Endothelial cell of umbilical vein (primary cell): ENCODE data around the gene MUC5AC.

Source experiments
- EZH2 ChIP-seq: IDR thresholded peaks from 2 replicates; pipeline ENCODE4 v1.6.1; 2012; ENCODE audit warnings: borderline replicate concordance, low read depth, mild to moderate bottlenecking, moderate library complexity, low read length, inconsistent platforms; ENCODE audit not compliant: severe bottlenecking
- FOS ChIP-seq: IDR thresholded peaks from 2 replicates; pipeline ENCODE4 v1.6.1; 2011; ENCODE audit warnings: mild to moderate bottlenecking, low read length, moderate library complexity, borderline replicate concordance; ENCODE audit not compliant: insufficient read depth
- POLR2A ChIP-seq: IDR thresholded peaks from 2 replicates; pipeline ENCODE4 v1.6.1; 2012; ENCODE audit warnings: low read depth, mild to moderate bottlenecking, control low read depth, low read length
- POLR2AphosphoS5 ChIP-seq: IDR thresholded peaks from 2 replicates; pipeline ENCODE4 v1.6.1; 2012; ENCODE audit warnings: low read depth, mild to moderate bottlenecking, control low read depth, low read length, moderate library complexity; ENCODE audit not compliant: insufficient read depth
- TF ChIP-seq, protein P1 (sequence below), 2 donors: IDR thresholded peaks; 1 replicate in 1 of 2; 2 replicates in 1 of 2; pipeline ENCODE4 v1.5.1; 2011; ENCODE audit warnings: low read length in 2 of 2, mild to moderate bottlenecking in 2 of 2, moderate library complexity in 2 of 2, control low read depth in 1 of 2, inconsistent platforms in 1 of 2, low read depth in 1 of 2; ENCODE audit not compliant: insufficient read depth in 1 of 2; ENCODE audit errors: extremely low read depth in 1 of 2

DNA sequence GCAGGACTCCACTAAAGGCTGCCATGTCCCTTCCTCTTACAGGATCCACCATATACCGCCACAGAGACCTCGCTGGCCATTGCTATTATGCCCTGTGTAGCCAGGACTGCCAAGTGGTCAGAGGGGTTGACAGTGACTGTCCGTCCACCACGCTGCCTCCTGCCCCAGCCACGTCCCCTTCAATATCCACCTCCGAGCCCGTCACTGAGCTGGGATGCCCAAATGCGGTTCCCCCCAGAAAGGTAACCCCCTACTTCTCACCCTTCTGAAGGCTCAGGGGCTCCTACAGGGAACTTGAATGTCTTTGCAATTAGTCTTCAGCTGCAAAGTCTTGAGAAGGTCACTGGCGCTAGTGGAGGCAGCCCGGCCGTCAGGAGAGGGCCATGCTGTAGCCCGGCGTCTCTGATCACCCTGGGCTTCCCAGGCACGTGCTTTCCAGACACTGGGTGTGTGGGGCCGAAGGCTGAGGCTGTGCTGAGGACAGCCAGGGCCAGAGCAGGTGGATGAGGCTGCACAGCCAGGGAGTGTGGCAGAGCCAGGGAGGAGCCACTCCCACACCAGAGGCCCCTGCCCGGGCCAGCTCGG, 35.1 kb downstream of the MUC5AC start:
- no peak for TF ChIP-seq POLR2A
- TF ChIP-seq, protein P1, sequence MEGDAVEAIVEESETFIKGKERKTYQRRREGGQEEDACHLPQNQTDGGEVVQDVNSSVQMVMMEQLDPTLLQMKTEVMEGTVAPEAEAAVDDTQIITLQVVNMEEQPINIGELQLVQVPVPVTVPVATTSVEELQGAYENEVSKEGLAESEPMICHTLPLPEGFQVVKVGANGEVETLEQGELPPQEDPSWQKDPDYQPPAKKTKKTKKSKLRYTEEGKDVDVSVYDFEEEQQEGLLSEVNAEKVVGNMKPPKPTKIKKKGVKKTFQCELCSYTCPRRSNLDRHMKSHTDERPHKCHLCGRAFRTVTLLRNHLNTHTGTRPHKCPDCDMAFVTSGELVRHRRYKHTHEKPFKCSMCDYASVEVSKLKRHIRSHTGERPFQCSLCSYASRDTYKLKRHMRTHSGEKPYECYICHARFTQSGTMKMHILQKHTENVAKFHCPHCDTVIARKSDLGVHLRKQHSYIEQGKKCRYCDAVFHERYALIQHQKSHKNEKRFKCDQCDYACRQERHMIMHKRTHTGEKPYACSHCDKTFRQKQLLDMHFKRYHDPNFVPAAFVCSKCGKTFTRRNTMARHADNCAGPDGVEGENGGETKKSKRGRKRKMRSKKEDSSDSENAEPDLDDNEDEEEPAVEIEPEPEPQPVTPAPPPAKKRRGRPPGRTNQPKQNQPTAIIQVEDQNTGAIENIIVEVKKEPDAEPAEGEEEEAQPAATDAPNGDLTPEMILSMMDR (IDR thresholded peaks at IDR 0.05; ENCODE audit: extremely low read depth in 1 of 2, insufficient read depth in 1 of 2, low read depth in 1 of 2, low read length in 2 of 2), result no peak
- TF ChIP-seq FOS, result no peak
- TF ChIP-seq EZH2, result no peak
- no peak for TF ChIP-seq POLR2AphosphoS5
